ENCODE data around the gene AMIGO1.
A peak's percentile ranks its signal among the peaks of the same experiment; 100 is the strongest.

Gene AMIGO1

GRCh38 chr1:109542657-109543056, 33.1 kb upstream of the AMIGO1 start:
- no peaks in the 10 kb centered on the region for H3K36me3 ChIP-seq (ENCODE audit: control insufficient read depth, insufficient read depth, low read length, severe bottlenecking)
- H3K9ac ChIP-seq (ENCODE audit: low read length): no peak overlapping the region
- DNase-seq (ENCODE audit: low read depth): no peak
- H3K27me3 ChIP-seq (replicated peaks; ENCODE audit: control insufficient read depth, insufficient read depth, low read length): no peaks in the 10 kb centered on the region
- no peak overlapping the region for H3K4me3 ChIP-seq (ENCODE audit: low read length)
- H3K9me3 ChIP-seq (ENCODE audit: control insufficient read depth, low read length): no peaks in the 10 kb centered on the region
- peaks cover 20% of the 10 kb centered on the region for H3K4me1 ChIP-seq (ENCODE audit: control insufficient read depth, insufficient read depth, low read length)

GRCh38 chr1:109541102-109541501, 31.6 kb upstream of the AMIGO1 start:
- no peak overlapping the region for H3K4me3 ChIP-seq (ENCODE audit: low read length)

GRCh38 chr1:109539676-109540075, 30.1 kb upstream of the AMIGO1 start, which contains the start of gene GPR61:
Gene GPR61, plus strand, starts transcription at chr1:109539872. Its CDS starts 3,151 bp downstream, at chr1:109543023.
- Histone ChIP-seq H3K9ac (ENCODE audit: low read length) (no peak within 1 kb of the TSS), H3K36me3 (ENCODE audit: control insufficient read depth, insufficient read depth, low read length, severe bottlenecking) (no peaks in the 10 kb centered on the region), H3K27me3 (replicated peaks; ENCODE audit: control insufficient read depth, insufficient read depth, low read length) (no peaks in the 10 kb centered on the region), H3K4me3 (ENCODE audit: low read length) (no peak within 1 kb of the TSS), H3K4me1 (ENCODE audit: control insufficient read depth, insufficient read depth, low read length) (peaks cover 7% of the 10 kb centered on the region), H3K9me3 (ENCODE audit: control insufficient read depth, low read length) (no peaks in the 10 kb centered on the region)
- no peak for DNase-seq (ENCODE audit: low read depth)

More at GRCh38 chr1:109541102-109541501, 31.6 kb upstream of the AMIGO1 start:
- Histone ChIP-seq H3K36me3 (ENCODE audit: control insufficient read depth, insufficient read depth, low read length, severe bottlenecking) (no peaks in the 10 kb centered on the region), H3K9ac (ENCODE audit: low read length) (no peak overlapping the region), H3K27me3 (replicated peaks; ENCODE audit: control insufficient read depth, insufficient read depth, low read length) (no peaks in the 10 kb centered on the region), H3K9me3 (ENCODE audit: control insufficient read depth, low read length) (no peaks in the 10 kb centered on the region), H3K4me1 (ENCODE audit: control insufficient read depth, insufficient read depth, low read length) (peaks cover 7% of the 10 kb centered on the region)
- DNase-seq (ENCODE audit: low read depth): no peak

- Histone ChIP-seq H3K9ac (ENCODE audit: low read length) (no peak overlapping the region), H3K4me1 (ENCODE audit: control insufficient read depth, insufficient read depth, low read length) (peaks cover 7% of the 10 kb centered on the region), H3K36me3 (ENCODE audit: control insufficient read depth, insufficient read depth, low read length, severe bottlenecking) (no peaks in the 10 kb centered on the region), H3K27me3 (replicated peaks; ENCODE audit: control insufficient read depth, insufficient read depth, low read length) (no peaks in the 10 kb centered on the region), H3K9me3 (ENCODE audit: control insufficient read depth, low read length) (no peaks in the 10 kb centered on the region), H3K4me3 (ENCODE audit: low read length) (no peak overlapping the region)
- DNase-seq (ENCODE audit: low read depth): no peak
These were observed 29.5 kb upstream of the AMIGO1 start for GRCh38 chr1:109538827-109539555.

- Histone ChIP-seq H3K4me3 (ENCODE audit: low read length) (no peak overlapping the region), H3K4me1 (ENCODE audit: control insufficient read depth, insufficient read depth, low read length) (peaks cover 9% of the 10 kb centered on the region), H3K9me3 (ENCODE audit: control insufficient read depth, low read length) (no peaks in the 10 kb centered on the region), H3K36me3 (ENCODE audit: control insufficient read depth, insufficient read depth, low read length, severe bottlenecking) (no peaks in the 10 kb centered on the region), H3K27me3 (replicated peaks; ENCODE audit: control insufficient read depth, insufficient read depth, low read length) (no peaks in the 10 kb centered on the region), H3K9ac (ENCODE audit: low read length) (no peak overlapping the region)
- no peak for DNase-seq (ENCODE audit: low read depth)
These were observed 28.1 kb upstream of the AMIGO1 start for GRCh38 chr1:109537450-109538178.

GRCh38 chr1:109535971-109536491, 26.5 kb upstream of the AMIGO1 start:
- Histone ChIP-seq H3K9ac (ENCODE audit: low read length) (no peak overlapping the region), H3K4me3 (ENCODE audit: low read length) (no peak overlapping the region), H3K4me1 (ENCODE audit: control insufficient read depth, insufficient read depth, low read length) (peaks cover 5% of the 10 kb centered on the region), H3K27me3 (replicated peaks; ENCODE audit: control insufficient read depth, insufficient read depth, low read length) (no peaks in the 10 kb centered on the region), H3K9me3 (ENCODE audit: control insufficient read depth, low read length) (no peaks in the 10 kb centered on the region), H3K36me3 (ENCODE audit: control insufficient read depth, insufficient read depth, low read length, severe bottlenecking) (no peaks in the 10 kb centered on the region)
- no peak for DNase-seq (ENCODE audit: low read depth)

- no peaks in the 10 kb centered on the region for H3K36me3 ChIP-seq (ENCODE audit: control insufficient read depth, insufficient read depth, low read length, severe bottlenecking)
- DNase-seq (ENCODE audit: low read depth): no peak
These were observed 26.0 kb upstream of the AMIGO1 start for GRCh38 chr1:109535481-109535880.

GRCh38 chr1:109534307-109534858, 24.9 kb upstream of the AMIGO1 start:
- no peaks in the 10 kb centered on the region for H3K9me3 ChIP-seq (ENCODE audit: control insufficient read depth, low read length)
- peaks cover 5% of the 10 kb centered on the region for H3K4me1 ChIP-seq (ENCODE audit: control insufficient read depth, insufficient read depth, low read length)
- no peak for DNase-seq (ENCODE audit: low read depth)

More at GRCh38 chr1:109535481-109535880, 26.0 kb upstream of the AMIGO1 start:
- Histone ChIP-seq H3K4me3 (ENCODE audit: low read length) (no peak overlapping the region), H3K9me3 (ENCODE audit: control insufficient read depth, low read length) (no peaks in the 10 kb centered on the region), H3K4me1 (ENCODE audit: control insufficient read depth, insufficient read depth, low read length) (peaks cover 5% of the 10 kb centered on the region), H3K27me3 (replicated peaks; ENCODE audit: control insufficient read depth, insufficient read depth, low read length) (no peaks in the 10 kb centered on the region), H3K9ac (ENCODE audit: low read length) (no peak overlapping the region)

GRCh38 chr1:109532365-109533136, 23.0 kb upstream of the AMIGO1 start:
- Histone ChIP-seq H3K27me3 (replicated peaks; ENCODE audit: control insufficient read depth, insufficient read depth, low read length) (peaks cover under 1% of the 10 kb centered on the region), H3K4me1 (ENCODE audit: control insufficient read depth, insufficient read depth, low read length) (peaks cover 15% of the 10 kb centered on the region), H3K36me3 (ENCODE audit: control insufficient read depth, insufficient read depth, low read length, severe bottlenecking) (no peaks in the 10 kb centered on the region), H3K9me3 (ENCODE audit: control insufficient read depth, low read length) (no peaks in the 10 kb centered on the region), H3K9ac (ENCODE audit: low read length) (peak overlapping the region; percentile 35), H3K4me3 (ENCODE audit: low read length) (peak overlapping the region; percentile 18)
- DNase-seq (ENCODE audit: low read depth): peak; percentile 90

More at GRCh38 chr1:109534307-109534858, 24.9 kb upstream of the AMIGO1 start:
- H3K27me3 ChIP-seq (replicated peaks; ENCODE audit: control insufficient read depth, insufficient read depth, low read length): no peaks in the 10 kb centered on the region
- no peaks in the 10 kb centered on the region for H3K36me3 ChIP-seq (ENCODE audit: control insufficient read depth, insufficient read depth, low read length, severe bottlenecking)
- no peak overlapping the region for H3K9ac ChIP-seq (ENCODE audit: low read length)
- H3K4me3 ChIP-seq (ENCODE audit: low read length): no peak overlapping the region

GRCh38 chr1:109531826-109532364, 22.4 kb upstream of the AMIGO1 start:
- Histone ChIP-seq H3K36me3 (ENCODE audit: control insufficient read depth, insufficient read depth, low read length, severe bottlenecking) (no peaks in the 10 kb centered on the region), H3K27me3 (replicated peaks; ENCODE audit: control insufficient read depth, insufficient read depth, low read length) (peaks cover 7% of the 10 kb centered on the region), H3K4me1 (ENCODE audit: control insufficient read depth, insufficient read depth, low read length) (peaks cover 15% of the 10 kb centered on the region), H3K4me3 (ENCODE audit: low read length) (no peak overlapping the region), H3K9me3 (ENCODE audit: control insufficient read depth, low read length) (no peaks in the 10 kb centered on the region), H3K9ac (ENCODE audit: low read length) (peak overlapping the region; percentile 21)
- DNase-seq (ENCODE audit: low read depth): no peak

Measured in adipocyte (in vitro differentiated cells).